Hematopoietic multipotent progenitor cell (in vitro differentiated cells): ENCODE measurements around the gene ST8SIA6. TPM values are rescaled to one million over a fixed set of nuclear protein-coding genes. Genes with fewer than 3 reads are reported as not detected.
A peak's percentile ranks its signal among the peaks of the same experiment; 100 is the strongest.

Experiments used
- DNase-seq, 3 donors: peaks; one replicate each; pipeline ENCODE4 v3.0.0-alpha.2; 2011 to 2015; ENCODE audit warnings: low read depth in 2 of 3, low spot score in 2 of 3
- total RNA-seq: library from RNA; depleted of rRNA; stranded (reverse); fragments of >200 nt; gene quantifications from one replicate; pipeline ENCODE4 v1.2.3, GENCODE V29; 2012

ST8SIA6 gene
- total RNA-seq, 1 donor: 38.0 TPM

GRCh38 chr10:17396004-17396403, 58.4 kb downstream of the ST8SIA6 start:
- no peak for DNase-seq

DNA sequence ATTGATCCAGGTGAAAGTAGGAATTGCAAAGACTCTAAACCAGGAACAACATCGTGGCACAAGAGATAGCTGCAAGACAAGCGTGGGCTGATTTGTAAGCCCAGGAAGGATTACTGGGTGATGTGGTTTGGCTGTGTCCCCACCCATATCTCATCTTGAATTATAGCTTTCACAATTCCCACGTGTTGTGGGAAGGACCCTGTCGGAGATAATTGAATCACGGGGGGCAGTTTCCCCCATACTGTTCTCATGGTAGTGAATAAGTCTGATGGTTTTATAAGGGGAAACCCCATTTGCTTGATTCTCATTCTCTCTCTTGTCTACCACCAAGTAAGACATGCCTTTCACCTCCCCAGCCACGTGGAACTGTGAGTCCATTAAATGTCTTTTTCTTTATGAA, 59.5 kb downstream of the ST8SIA6 start:
- DNase-seq: peak in 1 of 3 donors; percentile 21

- no peak for DNase-seq
Observed at GRCh38 chr10:17387861-17388503, 66.4 kb downstream of the ST8SIA6 start.

DNA sequence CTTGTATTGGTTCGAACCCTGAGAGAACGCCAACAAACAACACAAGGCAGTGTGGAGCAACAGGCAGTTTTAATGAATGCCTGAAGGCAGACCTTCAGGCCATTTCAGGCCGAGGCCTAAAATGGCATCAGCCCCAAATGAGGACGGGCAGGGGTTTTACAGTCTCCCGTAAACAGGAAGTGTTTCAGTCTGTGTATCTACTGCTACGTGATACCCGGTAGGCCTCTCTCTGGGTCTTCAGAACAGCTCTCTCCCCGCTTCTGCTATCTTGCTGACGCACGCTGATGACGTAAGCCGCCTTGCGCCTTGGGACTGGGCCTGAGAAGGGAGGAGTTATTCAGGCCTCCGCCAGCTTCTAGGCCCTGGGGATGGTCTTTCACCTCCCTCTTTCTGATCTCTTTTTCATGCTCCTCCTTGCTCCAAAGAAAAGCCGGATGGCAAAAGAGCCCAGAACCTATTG, 67.7 kb downstream of the ST8SIA6 start:
- no peak for DNase-seq

DNA sequence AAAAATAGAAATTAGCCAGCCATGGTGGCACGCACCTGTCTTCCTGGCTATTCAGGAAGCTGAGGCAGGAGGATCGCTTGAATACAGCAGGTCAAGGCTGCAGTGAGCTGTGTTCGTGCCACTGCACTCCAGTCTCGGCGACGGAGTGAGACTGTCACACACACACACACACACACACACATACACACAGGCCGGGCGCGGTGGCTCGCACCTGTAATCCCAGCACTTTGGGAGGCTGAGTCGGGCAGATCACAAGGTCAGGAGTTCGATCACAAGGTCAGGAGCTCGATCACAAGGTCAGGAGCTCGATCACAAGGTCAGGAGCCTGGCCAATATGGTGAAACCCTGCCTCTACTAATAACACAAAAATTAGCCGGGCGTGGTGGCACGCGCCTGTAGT, 68.4 kb downstream of the ST8SIA6 start:
- no peak for DNase-seq

DNA sequence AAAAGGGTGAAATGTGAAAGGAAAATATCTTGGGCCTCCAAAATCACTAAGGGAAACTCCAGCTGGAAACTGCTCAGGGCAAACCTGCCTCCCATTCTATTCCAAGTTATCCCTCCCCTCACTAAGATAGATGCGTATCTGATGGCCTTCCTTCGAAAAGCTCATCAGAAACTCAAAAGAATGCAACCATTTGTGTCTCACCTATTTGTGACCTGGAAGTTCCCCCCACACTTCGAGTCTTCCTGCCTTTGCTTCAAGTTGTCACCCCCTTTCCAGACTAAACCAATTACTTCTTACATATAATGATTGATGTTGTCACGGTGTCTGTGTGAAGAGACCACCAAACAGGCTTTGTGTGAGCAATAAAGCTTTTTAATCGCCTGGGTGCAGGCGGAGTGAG, 69.3 kb downstream of the ST8SIA6 start:
- no peak for DNase-seq

- no peak for DNase-seq
Observed at GRCh38 chr10:17383801-17384555, 70.4 kb downstream of the ST8SIA6 start.

- DNase-seq: no peak
Observed at GRCh38 chr10:17381502-17382142, 72.8 kb downstream of the ST8SIA6 start.

DNA sequence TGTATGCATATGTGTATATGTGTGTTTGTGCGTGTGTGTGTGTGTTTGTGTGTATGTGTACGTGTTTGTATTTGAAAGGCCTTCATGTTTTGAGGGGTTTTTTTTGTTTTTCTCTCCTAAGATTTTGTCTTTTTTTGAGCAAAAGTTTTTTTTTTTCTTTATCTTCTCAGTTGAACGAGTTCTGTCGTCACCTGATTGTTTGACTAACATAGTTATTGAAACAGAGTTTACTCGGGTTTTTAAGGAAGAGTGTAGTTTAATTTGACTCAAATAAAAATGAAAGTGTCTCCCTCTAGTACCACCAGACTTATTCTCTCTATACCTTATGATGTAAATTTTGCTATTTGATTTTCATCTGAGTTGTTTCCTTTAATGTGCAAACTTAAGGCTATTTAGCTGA, 73.5 kb downstream of the ST8SIA6 start:
- no peak for DNase-seq

- no peak for DNase-seq
Observed at GRCh38 chr10:17380016-17380415, 74.4 kb downstream of the ST8SIA6 start.

DNA sequence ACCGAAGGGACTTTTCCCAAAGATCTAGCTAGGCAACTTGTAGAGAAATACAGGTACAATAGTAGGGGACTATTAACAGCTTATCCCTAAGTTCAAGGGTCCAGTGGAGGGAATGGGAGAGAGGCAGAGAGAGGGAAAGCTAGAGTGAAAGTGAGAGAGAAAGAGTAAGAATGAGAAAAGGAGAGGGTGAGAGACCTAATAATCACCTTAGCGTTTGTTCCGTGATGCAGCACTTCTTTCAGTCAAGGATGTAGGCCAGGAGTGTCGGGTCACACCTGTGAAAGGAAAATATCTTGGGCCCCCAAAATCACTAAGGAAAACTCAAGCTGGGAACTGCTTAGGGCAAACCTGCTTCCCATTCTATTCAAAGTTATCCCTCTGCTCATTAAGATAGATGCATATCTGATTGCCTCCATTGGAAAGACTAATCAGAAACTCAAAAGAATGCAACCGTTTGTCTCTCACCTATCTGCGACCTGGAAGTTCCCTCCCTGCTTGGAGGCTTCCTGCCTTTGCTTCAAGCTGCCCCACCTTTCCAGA, 75.2 kb downstream of the ST8SIA6 start:
- no peak for DNase-seq

GRCh38 chr10:17375936-17376584, 78.3 kb downstream of the ST8SIA6 start:
- peak in 1 of 3 donors; percentile 25 for DNase-seq

DNA sequence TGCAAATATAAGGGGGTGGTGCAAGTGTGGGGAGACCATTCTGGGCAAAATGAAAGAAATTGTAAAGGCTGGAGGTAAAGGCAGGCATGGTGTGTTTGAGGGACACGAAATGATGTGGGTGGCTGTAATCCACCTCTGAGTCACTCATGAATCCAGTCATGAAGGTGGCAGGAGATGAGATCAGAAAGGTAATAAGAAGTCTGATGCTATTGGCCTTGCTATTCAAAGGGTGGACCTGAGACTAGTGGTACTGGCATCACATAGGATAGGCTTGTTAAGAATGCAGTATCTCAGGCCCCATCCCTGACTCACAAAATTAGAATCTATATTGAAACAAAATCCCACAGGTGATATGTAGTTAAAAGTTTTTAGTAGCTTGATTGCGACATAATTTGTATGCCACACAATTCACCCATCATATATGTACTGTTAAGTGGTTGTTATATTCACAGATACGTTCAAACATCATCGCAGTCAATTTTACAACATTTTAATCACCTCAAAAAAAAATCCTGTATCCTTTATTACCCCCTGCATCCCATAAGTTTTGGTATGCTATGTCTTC, 85.6 kb downstream of the ST8SIA6 start:
- DNase-seq: no peak

- no peak for DNase-seq
Observed at GRCh38 chr10:17366705-17367104, 87.7 kb downstream of the ST8SIA6 start.

- no peak for DNase-seq
Observed at GRCh38 chr10:17365402-17365801, 89.0 kb downstream of the ST8SIA6 start.

DNA sequence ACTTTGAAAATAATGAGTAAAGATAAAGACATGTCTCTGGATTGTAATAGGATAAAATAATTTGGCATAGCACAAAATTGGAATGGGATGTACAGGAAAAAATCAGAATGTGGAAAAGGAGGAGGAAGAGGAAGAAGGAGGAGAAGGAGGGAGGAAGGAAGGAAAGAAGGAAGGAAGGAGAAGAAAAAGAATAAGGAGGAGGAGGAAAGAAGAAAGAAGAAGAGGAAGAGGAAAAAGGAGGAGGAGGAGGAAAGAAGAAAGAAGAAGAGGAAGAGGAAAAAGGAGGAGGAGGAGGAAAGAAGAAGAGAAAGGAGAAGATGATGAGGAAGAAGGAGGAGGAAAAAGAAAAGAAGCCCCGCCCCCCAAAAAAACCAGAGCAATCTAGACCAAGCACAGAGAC, 95.9 kb downstream of the ST8SIA6 start:
- no peak for DNase-seq

- no peak for DNase-seq
Observed at GRCh38 chr10:17357781-17358180, 96.6 kb downstream of the ST8SIA6 start.

GRCh38 chr10:17356820-17357219, 97.6 kb downstream of the ST8SIA6 start:
- no peak for DNase-seq

DNA sequence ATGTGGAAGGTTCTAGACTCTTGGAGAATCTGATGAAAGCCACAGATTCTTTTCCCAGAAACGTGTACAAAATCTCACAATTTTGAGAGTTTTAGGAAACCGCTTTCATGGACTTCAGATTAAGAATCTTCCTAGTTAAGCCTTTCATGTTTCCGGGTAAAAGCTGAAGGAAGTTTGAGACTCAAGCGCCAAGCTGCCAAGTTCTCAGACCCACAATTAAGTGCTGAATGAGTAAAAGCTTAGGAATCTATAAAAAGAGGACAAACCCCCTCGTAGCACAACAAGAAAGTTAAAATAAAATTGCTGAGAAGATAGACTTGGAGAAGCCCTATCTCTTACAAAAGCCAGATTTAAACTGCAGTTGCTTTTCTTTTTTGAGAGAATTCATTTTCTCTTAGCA, 99.6 kb downstream of the ST8SIA6 start:
- DNase-seq: no peak

- no peak for DNase-seq
Observed at GRCh38 chr10:17353568-17354300, 100.7 kb downstream of the ST8SIA6 start.
